Liver (tissue), 3 donors: Measurements from ENCODE around the gene CDK5RAP2.

ENCODE experiments used
- EGR1 ChIP-seq, 2 donors: IDR thresholded peaks; 2 replicates each; pipeline ENCODE4 v1.6.1; 2016 to 2018; ENCODE audit warnings: antibody characterized with exemption in 2 of 2, low read depth in 2 of 2
- JUND ChIP-seq, 2 donors: IDR thresholded peaks; 2 replicates each; pipeline ENCODE4 v1.6.1; 2016; ENCODE audit warnings: antibody characterized with exemption in 2 of 2
- NR2F2 ChIP-seq: IDR thresholded peaks from 2 replicates; pipeline ENCODE4 v1.6.1; 2016; ENCODE audit warnings: antibody characterized with exemption
- REST ChIP-seq: IDR thresholded peaks from 2 replicates; pipeline ENCODE4 v1.6.1; 2016; ENCODE audit warnings: antibody characterized with exemption, mild to moderate bottlenecking
- SP1 ChIP-seq: IDR thresholded peaks from 2 replicates; pipeline ENCODE4 v1.6.1; 2018; ENCODE audit warnings: antibody characterized with exemption, mild to moderate bottlenecking
- TAF1 ChIP-seq: conservative IDR thresholded peaks from 2 replicates; pipeline ENCODE4 v1.6.1; 2016; ENCODE audit warnings: antibody characterized with exemption, mild to moderate bottlenecking
- ZBTB33 ChIP-seq: IDR thresholded peaks from 2 replicates; pipeline ENCODE4 v1.6.1; 2016; ENCODE audit warnings: antibody characterized with exemption
- TF ChIP-seq, protein P1 (sequence below): fragments of 150-350 bp; IDR thresholded peaks from 2 replicates; pipeline ENCODE4 v1.5.1; 2017; ENCODE audit warnings: improper control_type of control experiment, low read depth, low read length; ENCODE audit not compliant: missing input control
- donor health status: healthy.
- donor health status: healthy.

DNA sequence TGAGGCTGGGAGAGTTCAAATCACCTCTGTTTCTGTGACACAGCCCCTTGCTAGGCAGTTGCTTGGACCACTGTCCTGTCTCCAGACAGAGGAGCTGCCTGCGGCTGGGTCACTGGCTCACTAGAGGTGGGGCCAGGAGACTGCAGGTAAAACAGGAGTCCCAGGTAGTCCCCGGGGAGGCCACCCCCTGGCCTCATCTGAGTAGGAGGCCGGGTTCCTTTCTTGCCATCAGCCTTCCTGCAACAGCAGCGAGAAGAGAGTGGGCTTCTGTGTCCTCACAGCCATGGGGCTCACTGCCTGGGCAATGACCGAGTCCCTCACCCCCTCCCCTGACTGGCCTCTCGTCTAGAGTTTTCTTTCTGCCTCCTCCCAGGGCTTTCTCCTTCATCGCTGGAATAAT is 197.5 kb downstream of the CDK5RAP2 start:
- no peak for TF ChIP-seq EGR1 (IDR thresholded peaks at IDR 0.05; ENCODE audit: low read depth in 2 of 2)
- TF ChIP-seq, protein P1, sequence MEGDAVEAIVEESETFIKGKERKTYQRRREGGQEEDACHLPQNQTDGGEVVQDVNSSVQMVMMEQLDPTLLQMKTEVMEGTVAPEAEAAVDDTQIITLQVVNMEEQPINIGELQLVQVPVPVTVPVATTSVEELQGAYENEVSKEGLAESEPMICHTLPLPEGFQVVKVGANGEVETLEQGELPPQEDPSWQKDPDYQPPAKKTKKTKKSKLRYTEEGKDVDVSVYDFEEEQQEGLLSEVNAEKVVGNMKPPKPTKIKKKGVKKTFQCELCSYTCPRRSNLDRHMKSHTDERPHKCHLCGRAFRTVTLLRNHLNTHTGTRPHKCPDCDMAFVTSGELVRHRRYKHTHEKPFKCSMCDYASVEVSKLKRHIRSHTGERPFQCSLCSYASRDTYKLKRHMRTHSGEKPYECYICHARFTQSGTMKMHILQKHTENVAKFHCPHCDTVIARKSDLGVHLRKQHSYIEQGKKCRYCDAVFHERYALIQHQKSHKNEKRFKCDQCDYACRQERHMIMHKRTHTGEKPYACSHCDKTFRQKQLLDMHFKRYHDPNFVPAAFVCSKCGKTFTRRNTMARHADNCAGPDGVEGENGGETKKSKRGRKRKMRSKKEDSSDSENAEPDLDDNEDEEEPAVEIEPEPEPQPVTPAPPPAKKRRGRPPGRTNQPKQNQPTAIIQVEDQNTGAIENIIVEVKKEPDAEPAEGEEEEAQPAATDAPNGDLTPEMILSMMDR, result no peak
- no peak for TF ChIP-seq NR2F2
- no peak for TF ChIP-seq REST
- no peak for TF ChIP-seq SP1
- TF ChIP-seq ZBTB33, result no peak
- no peak for TF ChIP-seq TAF1
- no peak for TF ChIP-seq JUND (IDR thresholded peaks at IDR 0.05)
